ENCODE data around the gene PMS1.
"Not testable (repeated sequence)": the region's sequence is repeated elsewhere in the genome, so short reads cannot be mapped to it uniquely, and the experiment has no call there.

PMS1 gene

GRCh38 chr2:189862751-189863150 is 78.5 kb downstream of the PMS1 start:
- DNase-seq = no peak

DNA sequence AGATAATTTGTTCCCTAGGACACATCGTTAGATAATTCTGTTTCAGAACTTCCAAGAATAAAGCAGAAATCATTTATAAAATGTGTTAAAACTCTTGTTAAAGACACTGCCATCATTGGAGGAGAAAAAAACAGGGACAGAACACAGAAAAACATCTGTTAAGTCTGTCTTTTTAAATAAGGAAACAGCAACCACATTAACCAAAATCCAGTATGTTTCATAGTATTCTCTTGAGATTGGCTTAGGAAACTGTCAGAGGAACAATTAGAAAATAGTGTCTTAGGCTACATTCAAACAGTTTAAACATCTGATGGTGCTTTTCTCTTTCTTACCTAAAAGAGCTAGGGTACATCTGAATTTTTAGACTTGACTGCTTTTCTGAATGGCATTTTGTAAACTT is 81.6 kb downstream of the PMS1 start:
- no peak for DNase-seq

- DNase-seq = no peak
Observed at GRCh38 chr2:189866296-189866695, 82.0 kb downstream of the PMS1 start.

- DNase-seq = no peak
Observed at GRCh38 chr2:189868896-189869295, 84.6 kb downstream of the PMS1 start.

DNA sequence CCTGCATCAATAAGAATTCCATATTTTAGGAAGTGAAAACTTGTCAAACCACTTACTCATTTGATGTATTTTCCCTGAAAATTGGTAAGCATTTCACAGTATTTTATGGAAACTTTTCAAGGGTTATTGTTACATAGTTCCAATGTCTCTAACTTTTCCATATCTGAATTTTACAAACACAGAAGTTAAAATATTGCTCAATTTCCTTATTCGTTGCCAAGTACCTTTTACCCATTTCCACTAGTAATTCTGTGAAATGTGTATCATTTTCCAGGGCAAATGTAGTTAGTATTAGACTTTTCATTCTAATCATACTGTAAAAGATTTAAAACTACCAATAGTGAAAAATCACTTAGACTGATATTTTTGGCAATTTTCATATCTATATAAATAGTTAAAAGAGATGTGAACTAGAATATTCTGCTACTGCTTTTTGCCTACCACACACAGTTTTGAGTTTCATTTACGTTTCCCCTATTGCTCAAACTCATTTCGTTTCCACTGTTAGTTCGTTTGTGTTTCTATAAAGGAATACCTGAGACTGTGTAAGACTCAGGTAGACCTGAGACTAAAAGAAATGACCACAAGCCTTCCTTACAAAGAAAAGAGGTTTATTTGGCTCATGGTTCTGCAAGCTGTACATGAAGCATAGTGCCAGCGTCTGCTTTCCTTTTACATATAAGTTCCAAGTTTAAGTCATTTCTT is 86.3 kb downstream of the PMS1 start:
- no peak for DNase-seq

- no peak for DNase-seq
Observed at GRCh38 chr2:189873696-189874095, 89.4 kb downstream of the PMS1 start.

GRCh38 chr2:189874586-189875320 is 90.5 kb downstream of the PMS1 start:
- DNase-seq = no peak

DNA sequence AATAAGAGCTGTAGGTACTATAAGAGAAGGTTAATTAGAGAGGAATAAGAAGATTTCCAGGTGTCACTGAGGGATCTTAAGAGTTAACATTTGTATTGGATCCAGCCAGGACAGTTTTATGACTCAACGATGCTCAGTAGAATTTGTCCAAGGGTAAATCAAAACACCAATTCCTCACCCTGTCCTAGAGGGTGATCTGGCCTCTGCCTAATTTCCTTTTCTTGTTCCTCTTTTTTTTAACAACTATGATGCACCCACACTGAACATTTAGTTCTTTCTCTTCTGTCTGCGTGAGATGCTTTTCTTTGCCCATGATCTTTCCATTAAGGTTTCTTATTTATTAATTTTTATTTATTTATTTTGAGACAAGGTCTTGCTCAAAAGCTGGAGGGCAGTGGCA is 92.0 kb downstream of the PMS1 start:
- DNase-seq = no peak

DNA sequence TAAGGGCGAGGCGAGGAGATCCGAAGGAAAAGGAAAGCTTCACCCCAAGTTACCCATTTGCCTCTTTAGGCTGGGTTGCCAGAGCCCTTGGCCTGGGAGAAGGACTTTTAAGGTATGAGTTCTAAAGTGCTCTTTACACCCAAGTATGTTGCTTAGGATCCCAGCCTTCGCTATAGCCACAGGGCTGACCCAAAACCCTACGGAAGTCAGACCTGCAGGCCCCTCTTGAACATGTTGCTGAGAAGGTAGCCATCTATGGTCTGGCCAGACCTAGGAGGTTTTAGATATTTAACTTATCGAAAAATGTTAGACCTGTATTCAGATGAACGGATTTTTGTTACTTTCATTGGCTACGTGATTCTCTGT is 95.4 kb downstream of the PMS1 start:
- no peak for DNase-seq

GRCh38 chr2:189880429-189880828 is 96.2 kb downstream of the PMS1 start:
- DNase-seq = no peak

DNA sequence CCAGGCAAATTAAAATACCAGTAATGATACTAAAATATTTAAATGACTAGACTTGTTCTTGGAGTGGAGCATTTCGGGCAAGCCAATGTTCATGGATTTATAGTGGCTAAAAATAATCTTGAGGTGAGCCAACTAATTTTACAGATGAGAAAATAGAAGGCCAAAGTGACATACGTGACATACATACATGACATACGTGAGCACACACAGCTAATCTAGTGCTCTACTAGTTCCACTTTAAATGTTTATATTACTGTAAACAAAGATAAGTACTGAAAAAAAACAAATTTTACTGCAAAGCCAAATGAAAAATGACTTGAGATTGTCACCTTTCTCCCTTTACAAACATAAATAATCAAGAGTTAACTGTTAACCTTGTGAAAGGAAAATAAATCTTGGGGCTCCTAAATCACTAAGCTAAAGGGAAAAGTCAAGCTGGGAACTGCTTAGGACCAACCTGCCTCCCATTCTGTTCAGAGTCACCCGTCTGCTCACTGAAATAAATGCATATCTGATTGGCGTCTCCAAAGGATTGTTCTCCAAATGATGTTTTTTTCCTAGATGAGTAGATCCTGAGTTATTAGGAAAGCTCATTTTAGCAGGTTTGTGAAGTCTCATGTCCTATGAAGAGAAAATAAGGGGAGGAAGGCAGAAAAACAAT is 96.7 kb downstream of the PMS1 start:
- no peak for DNase-seq

- DNase-seq = no peak
Observed at GRCh38 chr2:189885368-189885767, 101.1 kb downstream of the PMS1 start.

- DNase-seq = not testable (repeated sequence)
Observed at GRCh38 chr2:189892546-189893294, 108.5 kb downstream of the PMS1 start.

GRCh38 chr2:189896809-189897208 is 112.6 kb downstream of the PMS1 start:
- DNase-seq = no peak

- no peak for DNase-seq
Observed at GRCh38 chr2:189899101-189899500, 114.9 kb downstream of the PMS1 start.

- no peak for DNase-seq
Observed at GRCh38 chr2:189900726-189901125, 116.5 kb downstream of the PMS1 start.

DNA sequence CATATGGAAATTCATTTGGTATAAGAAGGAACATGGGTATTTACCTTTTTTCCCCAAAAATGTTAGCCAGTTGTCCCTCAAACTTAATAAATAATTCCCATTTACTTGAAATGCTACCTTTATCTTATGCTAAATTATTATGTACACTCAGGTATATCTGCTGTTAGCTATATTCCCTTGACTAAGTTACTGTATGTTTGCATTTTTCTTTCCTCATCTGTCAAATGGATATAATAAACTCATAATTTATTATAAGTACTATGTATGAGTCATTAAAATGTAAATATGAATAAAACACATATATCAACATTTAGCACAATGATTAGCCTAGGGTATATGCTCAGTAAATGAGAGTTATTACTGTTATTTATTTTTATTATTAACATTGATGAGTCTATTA is 117.4 kb downstream of the PMS1 start:
- DNase-seq = no peak

DNA sequence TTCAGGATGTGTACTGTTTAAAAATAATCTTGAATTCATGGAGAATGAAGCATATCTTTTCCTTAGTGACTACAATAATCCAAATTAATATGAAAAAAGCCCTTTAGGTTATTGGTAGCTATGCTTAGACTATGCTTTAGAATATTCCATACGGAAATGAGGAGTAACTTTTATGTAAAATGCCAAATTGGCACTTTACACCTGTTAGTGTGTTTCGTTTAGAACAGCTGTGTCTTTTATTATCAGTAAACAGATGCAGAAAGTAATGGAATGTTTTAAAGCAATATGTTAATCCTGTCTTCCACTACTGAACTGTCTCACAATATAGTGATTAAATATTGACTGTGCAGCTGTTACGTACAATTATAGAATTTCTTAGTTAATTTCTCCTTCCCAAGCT is 129.6 kb downstream of the PMS1 start:
- DNase-seq = no peak

DNA sequence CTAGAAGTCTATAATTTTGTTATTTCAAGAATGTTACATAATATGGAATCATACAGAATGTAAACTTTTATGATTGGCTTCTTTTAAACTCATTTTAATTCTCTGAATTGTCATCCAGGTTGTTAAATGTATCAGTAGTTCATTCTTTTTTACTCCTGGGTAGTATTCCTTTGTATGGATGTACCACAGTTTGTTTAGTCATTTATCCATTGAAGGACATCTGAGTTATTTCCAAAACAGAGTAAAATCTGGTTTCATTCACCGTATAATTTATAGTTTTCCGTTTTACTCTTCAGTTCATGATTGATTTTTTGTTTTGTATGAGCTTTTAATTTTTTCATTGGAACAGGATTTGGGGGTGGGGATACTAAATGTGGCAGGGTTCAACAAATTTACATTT is 132.4 kb downstream of the PMS1 start:
- no peak for DNase-seq

Measured in right kidney (tissue), 1 donor.